Mononuclear cell (primary cell): ENCODE results near the gene ARPC5L. TPM values are rescaled to one million over a fixed set of nuclear protein-coding genes. Genes with fewer than 3 reads are reported as not detected.

Experiments used
- H3K27me3 ChIP-seq: 2 replicates; pipeline ENCODE4 v1.6.0; 2011; ENCODE audit warnings: low read length, control low read depth; ENCODE audit not compliant: insufficient read depth
- H3K4me1 ChIP-seq: 2 replicates; pipeline ENCODE4 v1.5.1; 2011; ENCODE audit warnings: mild to moderate bottlenecking, low read length, control low read depth; ENCODE audit not compliant: insufficient read depth
- H3K4me3 ChIP-seq: 2 replicates; pipeline ENCODE4 v1.5.1; 2011; ENCODE audit warnings: mild to moderate bottlenecking, low read length, moderate library complexity
- H3K9me3 ChIP-seq: 2 replicates; pipeline ENCODE4 v1.5.1; 2011; ENCODE audit warnings: low read depth, mild to moderate bottlenecking, control low read depth, low read length
- total RNA-seq: library from RNA; depleted of rRNA; stranded (reverse); fragments of >200 nt; gene quantifications from one replicate; pipeline ENCODE4 v1.2.3, GENCODE V29; 2012

ARPC5L gene
- total RNA-seq, result 29.3 TPM

DNA sequence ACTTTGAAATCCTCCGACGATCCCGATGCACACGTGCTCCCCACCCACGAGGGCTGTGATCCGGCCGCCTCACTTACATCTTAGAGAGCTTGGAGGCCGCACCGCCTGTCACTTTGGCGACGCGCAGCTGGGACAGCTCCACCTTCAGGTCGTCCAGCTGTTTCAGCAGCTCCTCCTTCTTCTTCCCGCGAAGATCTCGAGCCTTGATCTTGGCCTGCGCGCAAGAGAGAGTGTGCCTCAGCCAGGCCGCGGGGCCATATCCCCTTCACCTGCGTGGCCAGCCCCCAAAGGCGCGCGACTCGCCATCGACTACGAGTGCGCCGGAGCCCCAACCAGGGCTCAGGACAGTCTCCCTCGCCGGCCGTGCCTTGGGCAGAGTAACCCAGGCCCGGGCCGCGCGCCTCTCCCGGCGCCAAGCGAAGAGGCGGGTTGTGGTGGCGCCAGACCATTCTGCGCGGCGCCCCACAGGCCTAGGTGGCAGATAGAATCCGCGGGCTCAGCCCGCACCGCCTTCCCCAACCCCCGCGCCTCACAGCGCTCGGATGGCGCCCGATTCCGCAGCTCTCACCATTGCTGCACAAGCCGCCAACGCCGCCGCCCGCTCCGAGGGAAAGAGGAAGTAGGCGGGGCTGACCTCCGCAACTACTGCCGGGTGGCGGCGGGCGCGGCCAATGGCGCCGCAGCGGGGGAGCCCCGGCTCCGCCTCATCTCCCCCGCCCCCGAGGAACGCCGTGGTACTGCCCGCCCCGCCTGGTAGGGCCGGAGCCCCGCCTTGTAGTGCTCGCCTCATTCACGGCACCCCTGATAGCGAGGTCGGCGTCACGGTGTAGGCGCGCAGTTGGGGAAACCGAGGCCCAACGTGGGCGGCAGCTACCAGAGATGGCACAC is at the start of gene ARPC5L, which contains the start of gene RPL35:
Gene ARPC5L (plus strand): TSS at position 789 of the 888 bp plus-strand sequence. CDS start 7,161 bp downstream, outside the sequence.
Gene RPL35 (minus strand): TSS at position 616 of the 888 bp plus-strand sequence. CDS start 45 bp downstream, at position 571.
- Histone ChIP-seq H3K27me3 (no peaks in the 10 kb centered on the region), H3K9me3 (no peaks in the 10 kb centered on the region), H3K4me3 (peak within 1 kb of the TSS; percentile 79), H3K4me1 (peaks cover 35% of the 10 kb centered on the region)

DNA sequence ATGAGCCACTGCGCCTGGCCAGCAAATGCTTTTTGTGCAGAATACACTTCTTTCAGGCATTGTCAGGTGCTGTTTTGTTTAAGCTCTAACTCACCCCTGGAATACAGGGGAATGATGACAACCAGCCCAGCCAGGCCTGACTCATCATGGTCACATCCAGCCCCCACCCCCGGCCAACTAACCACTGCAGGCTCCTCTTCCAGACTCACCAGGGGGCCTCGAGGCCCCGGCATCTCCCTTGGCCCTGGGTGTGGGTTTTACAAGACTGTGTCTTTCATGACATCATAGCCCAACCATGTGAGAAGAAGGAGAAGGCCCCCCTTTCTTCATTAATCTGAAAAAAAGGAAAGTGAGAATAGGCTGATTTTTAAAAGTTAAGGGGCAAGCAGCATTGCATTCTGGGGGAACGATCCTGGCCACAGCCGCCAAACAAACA is 49.5 kb upstream of the ARPC5L start:
- Histone ChIP-seq H3K27me3 (no peaks in the 10 kb centered on the region), H3K9me3 (no peaks in the 10 kb centered on the region), H3K4me3 (no peak overlapping the region), H3K4me1 (no peaks in the 10 kb centered on the region)

DNA sequence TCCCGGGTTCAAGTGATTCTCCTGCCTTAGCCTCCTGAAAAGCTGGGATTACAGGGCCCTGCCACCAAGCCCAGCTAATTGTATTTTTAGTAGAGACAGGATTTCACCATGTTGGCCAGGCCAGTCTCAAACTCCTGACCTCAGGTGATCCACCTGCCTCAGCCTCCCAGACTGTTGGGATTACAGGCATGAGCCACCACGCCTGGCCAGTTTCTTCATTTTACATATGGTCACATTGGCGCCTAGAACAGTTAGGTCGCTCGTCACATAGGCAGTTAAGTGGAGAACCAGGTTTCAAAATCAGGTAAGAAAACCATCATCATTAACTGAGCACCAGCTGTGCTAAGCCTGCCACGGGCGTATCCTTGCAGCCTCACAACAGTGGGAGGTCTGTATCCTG is 48.9 kb upstream of the ARPC5L start:
- Histone ChIP-seq H3K9me3 (no peaks in the 10 kb centered on the region), H3K4me1 (no peaks in the 10 kb centered on the region), H3K4me3 (no peak overlapping the region), H3K27me3 (no peaks in the 10 kb centered on the region)

DNA sequence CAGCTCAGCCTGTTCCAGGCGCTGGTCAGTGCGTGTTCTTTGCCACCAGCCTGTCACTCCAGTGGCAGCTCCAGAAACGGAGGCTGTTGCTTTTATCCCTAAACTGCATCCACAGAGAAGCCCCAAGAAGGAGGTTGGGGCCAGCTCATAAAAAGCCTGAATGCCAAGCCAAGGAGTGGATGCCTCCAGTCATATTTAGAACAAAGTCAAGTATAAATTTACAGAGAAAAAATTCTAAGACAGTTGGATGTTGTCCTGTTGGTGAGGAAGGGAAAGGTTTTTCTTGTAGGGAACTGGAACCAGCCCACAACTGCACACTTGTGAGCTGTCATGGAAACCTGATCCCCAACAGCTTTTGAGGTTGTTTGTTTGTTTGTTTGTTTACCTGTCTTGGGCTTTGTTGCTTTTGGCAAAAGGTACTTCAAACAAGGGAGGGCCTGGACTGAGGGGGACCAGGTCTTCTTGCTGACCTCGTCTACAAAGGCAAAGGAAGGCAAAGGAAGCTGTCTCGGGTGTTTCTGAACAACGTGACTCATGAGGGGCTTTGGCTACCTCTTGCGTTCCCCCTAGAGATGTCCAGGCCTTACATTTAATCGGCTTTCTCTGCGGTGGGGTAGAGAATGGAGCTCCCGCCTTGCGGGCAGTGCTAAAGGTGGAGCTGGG is 48.3 kb upstream of the ARPC5L start:
- H3K9me3 ChIP-seq, result no peaks in the 10 kb centered on the region
- H3K4me3 ChIP-seq, result no peak overlapping the region
- no peaks in the 10 kb centered on the region for H3K4me1 ChIP-seq
- H3K27me3 ChIP-seq, result no peaks in the 10 kb centered on the region

DNA sequence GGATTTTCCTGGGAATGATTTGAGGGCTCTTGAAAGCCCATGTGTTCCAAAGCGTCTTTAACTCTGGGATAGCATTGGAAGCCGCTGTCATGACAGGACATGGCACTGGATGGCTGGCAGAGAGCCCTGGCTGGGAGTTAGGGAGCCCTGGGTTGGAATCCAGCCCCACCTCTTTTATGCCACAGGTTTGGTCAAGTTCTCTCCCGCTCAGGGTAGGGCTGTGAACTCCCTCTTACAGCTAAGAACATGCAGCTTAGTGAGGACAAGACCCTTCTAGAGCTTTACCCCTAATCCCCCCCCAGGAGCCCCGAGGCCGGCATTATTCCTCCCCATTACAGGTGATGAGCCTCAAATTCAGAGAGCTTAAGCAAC is 47.8 kb upstream of the ARPC5L start:
- H3K4me1 ChIP-seq, result no peaks in the 10 kb centered on the region
- no peaks in the 10 kb centered on the region for H3K27me3 ChIP-seq
- H3K4me3 ChIP-seq, result no peak overlapping the region
- H3K9me3 ChIP-seq, result no peaks in the 10 kb centered on the region

DNA sequence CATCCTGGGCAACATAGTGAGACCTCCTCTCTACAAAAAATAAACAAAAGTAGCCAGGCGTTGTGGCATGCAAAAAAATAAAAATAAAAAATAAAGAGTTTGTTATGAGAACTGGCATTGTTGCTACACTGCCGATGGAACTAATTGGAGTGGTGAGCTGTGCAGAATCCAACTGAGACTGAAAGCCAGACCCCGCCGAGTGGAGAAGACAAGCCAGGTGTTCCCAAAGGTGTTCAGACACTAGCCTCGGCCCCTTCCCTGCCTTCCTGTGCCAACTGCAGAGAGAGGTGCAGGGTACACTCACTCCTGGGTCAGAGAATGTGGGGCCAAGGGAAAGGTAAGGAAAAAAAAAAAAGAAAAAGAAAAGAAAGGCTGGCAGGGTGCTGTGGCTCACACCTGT is 46.3 kb upstream of the ARPC5L start:
- no peak overlapping the region for H3K4me3 ChIP-seq
- no peaks in the 10 kb centered on the region for H3K4me1 ChIP-seq

DNA sequence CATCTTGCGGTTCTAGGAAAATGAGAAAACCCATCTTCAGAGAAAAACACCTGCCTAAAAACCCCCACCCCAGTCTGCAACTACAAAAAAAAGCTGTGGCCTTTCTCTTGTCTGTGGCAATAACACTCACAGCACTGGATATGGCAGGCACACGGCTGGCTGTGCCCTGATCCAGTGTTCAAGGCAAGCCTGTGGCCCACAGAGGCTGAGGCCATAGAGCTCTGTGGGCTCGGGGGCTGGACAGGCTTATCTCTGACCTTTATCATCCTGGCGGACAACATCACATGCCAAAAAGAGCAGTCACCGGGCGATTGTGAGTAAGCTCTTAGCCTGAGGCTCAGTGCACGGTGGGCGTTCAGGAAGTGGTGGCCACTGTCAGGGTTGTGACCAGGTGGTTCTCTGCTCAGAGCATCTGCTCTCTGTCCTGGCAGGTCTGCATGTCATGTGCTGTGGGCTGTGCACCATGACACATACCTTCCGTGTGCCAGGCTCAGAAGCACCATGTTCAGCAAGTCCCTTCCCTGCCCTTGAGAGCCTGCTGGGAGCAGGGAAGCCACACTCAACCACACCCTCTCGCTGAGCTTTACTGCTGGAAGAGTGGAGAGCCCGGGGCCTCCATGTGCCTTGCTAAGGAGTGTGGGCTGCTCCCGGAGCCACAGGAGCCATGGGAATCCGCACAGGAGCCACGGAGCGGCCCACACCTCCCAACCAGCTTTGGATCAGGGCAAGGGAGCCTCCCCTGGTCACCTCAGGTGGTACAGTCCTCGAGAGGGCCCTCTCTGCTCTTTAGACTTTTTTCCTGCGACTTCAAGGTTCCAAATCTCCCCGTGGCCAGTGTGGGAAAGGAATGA is 43.3 kb upstream of the ARPC5L start:
- Histone ChIP-seq H3K4me3 (no peak overlapping the region), H3K4me1 (no peaks in the 10 kb centered on the region), H3K27me3 (no peaks in the 10 kb centered on the region), H3K9me3 (no peaks in the 10 kb centered on the region)

More for the DNA sequence above, 46.3 kb upstream of the ARPC5L start:
- H3K27me3 ChIP-seq, result no peaks in the 10 kb centered on the region
- H3K9me3 ChIP-seq, result no peaks in the 10 kb centered on the region

DNA sequence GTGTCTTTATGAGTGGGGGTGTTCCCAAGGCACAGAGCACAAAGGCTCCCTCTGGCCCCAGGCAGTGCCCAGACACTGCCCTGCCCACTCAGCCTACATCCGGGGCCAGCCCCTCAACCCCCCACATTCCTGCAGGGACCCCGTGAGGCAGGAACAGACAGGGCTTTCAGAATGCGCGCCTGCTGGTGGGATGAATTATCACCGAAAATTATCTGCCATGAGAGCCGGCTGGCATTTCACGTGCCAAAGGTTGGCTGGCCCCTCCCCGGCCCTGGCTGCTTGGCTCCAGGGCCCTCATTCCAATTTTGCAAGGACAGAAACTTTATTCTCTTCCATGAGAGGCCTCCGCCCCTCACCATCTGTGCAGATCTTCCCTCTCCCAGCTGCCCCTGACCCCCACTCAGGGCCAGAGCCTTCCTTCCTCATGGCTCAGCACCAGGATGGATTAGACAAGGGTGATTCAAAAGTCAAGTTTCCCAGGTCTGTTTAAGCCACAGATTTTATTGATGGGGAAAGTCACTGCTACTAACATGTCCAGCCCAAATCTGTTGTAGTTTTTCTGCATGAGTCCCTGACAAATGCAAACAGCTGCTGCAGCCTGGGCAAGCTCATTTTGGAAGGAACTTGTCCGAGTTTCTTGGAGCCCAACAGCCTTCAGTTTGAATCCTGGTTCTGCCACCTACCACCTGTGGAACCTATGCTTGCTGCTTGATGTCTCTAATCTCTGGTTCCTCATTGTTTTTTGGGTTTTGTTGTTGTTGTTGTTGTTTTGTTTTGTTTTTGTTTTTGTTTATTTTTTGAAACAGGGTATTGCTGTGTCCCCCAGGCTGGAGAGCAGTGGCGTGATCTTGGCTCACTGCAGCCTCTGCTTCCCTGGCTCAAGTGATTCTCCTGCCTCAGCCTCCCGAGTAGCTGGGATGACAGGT is 41.0 kb upstream of the ARPC5L start:
- Histone ChIP-seq H3K9me3 (no peaks in the 10 kb centered on the region), H3K4me3 (no peak overlapping the region), H3K4me1 (no peaks in the 10 kb centered on the region), H3K27me3 (no peaks in the 10 kb centered on the region)

DNA sequence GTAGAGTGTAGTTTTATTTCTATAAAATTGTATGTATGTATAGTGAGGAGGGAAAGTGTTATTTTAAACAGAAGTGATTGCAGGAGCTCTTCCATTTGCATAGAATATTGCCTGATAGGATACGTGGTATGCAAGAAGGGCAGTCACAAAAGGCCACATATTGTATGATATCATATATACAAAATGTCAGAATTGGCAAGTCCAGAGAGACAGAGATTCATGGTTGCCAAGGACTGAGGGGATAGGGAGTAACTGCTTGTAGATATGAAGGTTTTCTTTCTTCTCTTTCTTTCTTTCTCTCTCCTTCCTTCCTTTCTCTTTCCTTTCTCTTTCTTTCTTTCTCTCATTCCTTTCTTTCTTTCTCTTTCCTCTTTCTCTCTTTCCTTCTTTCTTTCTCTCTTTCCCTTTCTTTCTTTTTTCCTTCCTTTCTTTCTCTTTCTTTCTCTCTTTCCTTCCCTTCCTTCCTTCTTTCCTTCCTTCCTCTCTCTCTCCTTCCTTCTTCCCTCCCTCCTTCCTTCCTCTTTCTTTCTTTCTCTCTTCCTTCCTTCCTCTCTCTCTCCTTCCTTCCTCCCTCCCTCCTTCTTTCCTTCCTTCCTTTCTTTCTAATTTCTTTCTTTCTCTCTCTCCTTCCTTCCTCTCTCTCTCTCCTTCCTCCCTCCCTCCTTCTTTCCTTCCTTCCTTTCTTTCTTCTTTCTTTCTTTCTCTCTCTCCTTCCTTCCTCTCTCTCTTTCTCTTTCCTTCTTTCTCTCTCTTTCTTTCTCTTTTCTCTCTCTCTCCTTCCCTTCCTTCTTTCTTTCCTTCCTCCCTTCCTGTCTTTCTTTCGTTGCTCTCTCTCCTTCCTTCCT is 33.2 kb upstream of the ARPC5L start:
- Histone ChIP-seq H3K4me3 (no peak overlapping the region), H3K4me1 (peaks cover 10% of the 10 kb centered on the region), H3K9me3 (no peaks in the 10 kb centered on the region), H3K27me3 (no peaks in the 10 kb centered on the region)

DNA sequence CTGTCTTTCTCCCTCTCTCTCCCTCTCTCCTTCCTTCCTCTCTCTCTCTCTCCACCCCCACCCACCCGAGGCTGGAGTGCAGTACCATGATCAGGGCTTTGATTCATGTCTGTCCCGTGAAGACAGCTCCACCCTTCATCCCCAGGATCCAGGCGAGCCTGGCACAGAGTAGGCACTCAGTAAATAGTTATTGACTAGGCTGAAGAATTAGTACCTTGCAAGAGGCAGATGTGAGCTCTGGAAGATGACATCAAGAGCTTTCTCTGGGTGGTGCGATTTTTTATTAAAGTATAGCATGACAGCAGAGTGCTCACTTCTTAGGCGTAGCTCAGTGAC is 32.6 kb upstream of the ARPC5L start:
- H3K9me3 ChIP-seq, result no peaks in the 10 kb centered on the region
- H3K4me3 ChIP-seq, result no peak overlapping the region
- H3K4me1 ChIP-seq, result peaks cover 10% of the 10 kb centered on the region
- H3K27me3 ChIP-seq, result no peaks in the 10 kb centered on the region

DNA sequence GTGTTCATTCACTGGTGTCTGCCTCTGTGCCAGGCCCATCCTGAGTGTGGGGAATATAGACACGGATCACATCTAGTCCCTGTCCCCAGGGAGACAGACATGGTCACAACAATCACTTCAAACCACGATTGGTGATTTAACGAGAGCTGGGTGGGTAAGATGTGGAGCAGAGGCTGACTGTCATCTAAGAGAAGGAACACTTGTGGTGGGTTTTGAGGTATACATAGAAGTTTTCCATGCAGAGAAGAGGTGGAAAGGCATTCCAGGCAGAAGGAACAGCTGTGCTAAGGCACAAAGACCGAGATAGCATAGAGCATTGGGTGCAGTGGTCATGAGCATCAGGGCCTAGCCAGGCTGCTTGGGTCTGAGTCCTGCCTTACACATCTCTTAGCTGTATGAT is 31.3 kb upstream of the ARPC5L start:
- Histone ChIP-seq H3K4me3 (no peak overlapping the region), H3K4me1 (peaks cover 10% of the 10 kb centered on the region)

DNA sequence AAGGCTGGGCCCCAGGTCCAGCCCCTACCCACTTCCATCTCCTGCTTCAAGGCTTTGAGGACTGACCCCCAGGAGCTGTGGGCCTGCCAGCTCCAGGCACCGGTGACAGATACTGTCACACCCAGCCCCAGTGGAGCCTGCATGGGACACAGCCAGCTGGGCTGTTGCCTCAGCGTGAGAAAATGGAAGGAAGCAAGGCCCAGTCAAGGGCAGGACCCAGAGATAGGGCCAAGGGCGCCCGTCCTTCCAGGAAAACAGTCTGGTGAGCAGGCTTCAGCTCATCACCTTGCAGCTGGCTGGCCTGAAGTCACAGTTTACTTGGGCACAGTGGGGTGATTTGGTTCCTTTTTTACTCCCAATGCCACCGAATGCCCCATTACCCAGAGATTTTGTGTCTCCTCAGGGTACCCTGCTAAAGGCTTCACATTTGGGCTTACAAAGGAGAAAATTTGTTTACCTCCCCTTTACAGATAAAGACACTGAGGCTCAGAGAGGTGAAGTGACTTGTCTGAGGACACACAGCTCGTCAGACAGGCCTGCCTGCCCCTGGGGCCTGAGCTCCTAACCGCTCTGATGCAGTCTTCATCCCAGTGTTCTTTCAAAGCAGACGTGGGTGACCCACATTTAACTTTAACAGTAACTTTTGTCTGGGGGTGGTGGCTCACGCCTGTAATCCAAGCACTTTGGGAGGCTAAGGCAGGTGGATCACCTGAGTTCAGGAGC is 30.1 kb upstream of the ARPC5L start:
- Histone ChIP-seq H3K27me3 (no peaks in the 10 kb centered on the region), H3K4me1 (peaks cover 10% of the 10 kb centered on the region), H3K9me3 (no peaks in the 10 kb centered on the region), H3K4me3 (no peak overlapping the region)

More for the DNA sequence above, 31.3 kb upstream of the ARPC5L start:
- Histone ChIP-seq H3K9me3 (no peaks in the 10 kb centered on the region), H3K27me3 (no peaks in the 10 kb centered on the region)

DNA sequence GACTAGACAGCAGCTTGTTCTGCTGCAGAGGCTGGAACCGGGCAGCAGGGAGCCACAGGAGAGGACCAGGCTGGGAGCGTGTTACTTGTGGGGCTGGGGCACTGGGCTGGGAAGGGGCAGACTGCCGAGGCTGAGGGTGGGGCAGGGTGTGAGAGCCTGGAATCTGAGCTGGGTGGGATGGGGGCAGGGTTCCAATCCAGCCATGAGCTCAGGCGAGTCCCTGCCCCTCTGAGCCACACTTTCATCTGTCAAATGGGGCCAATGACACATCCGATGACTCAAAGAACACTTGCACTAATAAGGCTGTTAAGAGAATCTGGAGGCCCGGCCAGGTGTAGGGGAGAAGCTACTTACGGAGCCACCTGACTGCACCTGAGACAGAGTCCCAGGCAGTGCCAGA is 27.3 kb upstream of the ARPC5L start:
- Histone ChIP-seq H3K27me3 (peaks cover 4% of the 10 kb centered on the region), H3K4me1 (peaks cover 10% of the 10 kb centered on the region), H3K9me3 (no peaks in the 10 kb centered on the region), H3K4me3 (no peak overlapping the region)
